ENCODE measurements around the gene NMD3. TPM values are rescaled to one million over a fixed set of nuclear protein-coding genes. Genes with fewer than 3 reads are reported as not detected.

NMD3 gene
- total and polyA plus RNA-seq, 8 donors, result 21.3 to 151 (median 44.1) TPM

DNA sequence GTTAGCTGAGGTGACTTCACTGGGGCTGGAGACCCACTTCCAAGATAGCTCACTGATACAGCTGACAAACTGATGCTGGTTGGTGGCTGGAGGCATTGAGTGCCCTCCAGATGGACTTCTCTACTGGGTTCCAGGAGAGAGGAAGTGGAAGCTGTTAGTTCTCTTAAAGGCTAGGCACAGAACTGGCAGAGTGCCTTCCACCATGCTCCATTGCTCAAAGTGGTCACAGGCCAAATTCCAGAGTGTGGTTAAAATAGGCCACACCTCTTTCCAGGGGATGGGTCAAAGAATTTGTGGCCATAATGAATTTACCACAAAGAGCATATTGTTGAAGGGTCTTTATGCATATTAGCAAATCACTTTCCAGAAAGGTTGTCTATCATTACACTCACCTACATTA is 74.2 kb downstream of the NMD3 start:
- Histone ChIP-seq H3K27ac (no peak overlapping the region), H3K4me3 (no peak overlapping the region), H3K4me1 (peaks cover 0 to 4% (median 0%) of the 10 kb centered on the region in 4 donors), H3K9me3 (peaks cover 0 to 25% (median 11%) of the 10 kb centered on the region in 4 donors), H3K27me3 (no peaks in the 10 kb centered on the region), H3K36me3 (peaks cover 0 to 5% (median 0%) of the 10 kb centered on the region in 4 donors)
- TF ChIP-seq POLR2AphosphoS5 (IDR thresholded peaks at IDR 0.05) (no peak), POLR2A (IDR thresholded peaks at IDR 0.05) (no peak), EP300 (IDR thresholded peaks at IDR 0.05) (no peak), CTCF (IDR thresholded peaks at IDR 0.05) (no peak)
- intact Hi-C loops (cut with DNase I; ENCODE audit: low total_unique reads), result no loop called here
- no peak for DNase-seq

DNA sequence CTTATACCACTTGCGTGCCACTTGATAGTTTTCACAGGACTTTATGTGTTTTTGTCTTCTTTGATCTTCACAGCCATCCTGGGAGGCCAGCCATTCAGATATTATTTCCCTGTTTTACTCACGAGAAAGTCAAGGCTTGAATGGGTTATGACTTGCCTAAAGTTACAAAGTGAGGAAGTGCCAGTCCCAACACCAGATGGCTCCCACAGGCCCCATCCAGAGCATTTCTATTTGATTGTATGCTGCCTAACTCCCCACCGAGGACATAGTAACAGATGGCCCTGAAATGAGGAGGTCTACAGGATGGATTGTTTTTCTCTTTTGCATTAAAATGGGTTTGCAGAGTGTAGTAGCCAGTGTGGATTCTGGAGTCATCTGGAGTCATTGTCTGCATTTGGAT is 75.7 kb downstream of the NMD3 start:
- WGBS, 5 donors, result 86 to 95% (median 89%) methylated on average over 3 of the region's 3 CpGs
- Histone ChIP-seq H3K36me3 (peaks cover 0 to 5% (median 0%) of the 10 kb centered on the region in 4 donors), H3K9me3 (peaks cover 0 to 25% (median 11%) of the 10 kb centered on the region in 4 donors), H3K4me3 (no peak overlapping the region), H3K27ac (no peak overlapping the region), H3K4me1 (no peaks in the 10 kb centered on the region), H3K27me3 (no peaks in the 10 kb centered on the region)
- intact Hi-C loops (cut with DNase I; ENCODE audit: low total_unique reads), result no loop called here
- DNase-seq, result no peak
- no peak for TF ChIP-seq EP300 (IDR thresholded peaks at IDR 0.05)
- TF ChIP-seq CTCF (IDR thresholded peaks at IDR 0.05), result no peak
- no peak for TF ChIP-seq POLR2AphosphoS5 (IDR thresholded peaks at IDR 0.05)
- TF ChIP-seq POLR2A (IDR thresholded peaks at IDR 0.05), result no peak

Small RNA genes within 50 kb of the gene (small RNA-seq; reads per million reads assigned to genes)
- 0 reads per million in 4 donors for gene AC108738.1

Other genes with a start within 250 kb of the NMD3 start
- gene B3GALNT1, start 116.0 kb upstream of the NMD3 start, total RNA-seq, result 10 to 100 TPM in 2 of 5 donors, 1 to 10 TPM in 1, not detected in 2; 4.6 to 26.1 (median 12.5) TPM
- 1 to 10 TPM; 2.7 to 4.8 (median 3.2) TPM for gene B3GALNT1, start 116.0 kb upstream of the NMD3 start, polyA plus RNA-seq
- gene SPTSSB, start 150.2 kb downstream of the NMD3 start, total RNA-seq, result 10 to 100 TPM in 3 of 5 donors, under 1 TPM in 2; 0.29 to 25.3 (median 20.5) TPM
- gene SPTSSB, start 150.2 kb downstream of the NMD3 start, polyA plus RNA-seq, result 10 to 100 TPM in 1 of 3 donors, 1 to 10 TPM in 2; 3.2 to 86.3 (median 3.6) TPM

Measured in stomach (tissue), 9 donors.